ENCODE results near the gene BMP2K.
"Not testable (repeated sequence)": the region's sequence is repeated elsewhere in the genome, so short reads cannot be mapped to it uniquely, and the experiment has no call there.

The BMP2K gene

GRCh38 chr4:78787392-78788006, 11.3 kb downstream of the BMP2K start:
- no peak for DNase-seq (ENCODE audit: low read depth in 4 of 4, low spot score in 1 of 4)

- DNase-seq (ENCODE audit: low read depth in 4 of 4, low spot score in 1 of 4), result no peak
Measured at GRCh38 chr4:78788007-78788889, 12.1 kb downstream of the BMP2K start.

- DNase-seq (ENCODE audit: low read depth in 4 of 4, low spot score in 1 of 4), result not testable (repeated sequence)
Measured at GRCh38 chr4:78795594-78796416, 19.7 kb downstream of the BMP2K start.

- no peak for DNase-seq (ENCODE audit: low read depth in 4 of 4, low spot score in 1 of 4)
Measured at GRCh38 chr4:78796526-78796925, 20.4 kb downstream of the BMP2K start.

GRCh38 chr4:78797777-78798284, 21.7 kb downstream of the BMP2K start:
- DNase-seq (ENCODE audit: low read depth in 4 of 4, low spot score in 1 of 4), result no peak

GRCh38 chr4:78799551-78800495, 23.7 kb downstream of the BMP2K start:
- DNase-seq (ENCODE audit: low read depth in 4 of 4, low spot score in 1 of 4), result no peak

- DNase-seq (ENCODE audit: low read depth in 4 of 4, low spot score in 1 of 4), result no peak
Measured at GRCh38 chr4:78800965-78801364, 24.8 kb downstream of the BMP2K start.

- no peak for DNase-seq (ENCODE audit: low read depth in 4 of 4, low spot score in 1 of 4)
Measured at GRCh38 chr4:78803983-78804382, 27.8 kb downstream of the BMP2K start.

GRCh38 chr4:78806943-78807460, 30.9 kb downstream of the BMP2K start:
- no peak for DNase-seq (ENCODE audit: low read depth in 4 of 4, low spot score in 1 of 4)

GRCh38 chr4:78809295-78809694, 33.1 kb downstream of the BMP2K start:
- no peak for DNase-seq (ENCODE audit: low read depth in 4 of 4, low spot score in 1 of 4)

GRCh38 chr4:78809928-78810835, 34.0 kb downstream of the BMP2K start:
- DNase-seq (ENCODE audit: low read depth in 4 of 4, low spot score in 1 of 4), result no peak

GRCh38 chr4:78811034-78811433, 34.9 kb downstream of the BMP2K start:
- DNase-seq (ENCODE audit: low read depth in 4 of 4, low spot score in 1 of 4), result no peak

GRCh38 chr4:78818530-78819079, 42.5 kb downstream of the BMP2K start:
- DNase-seq (ENCODE audit: low read depth in 4 of 4, low spot score in 1 of 4), result no peak

- DNase-seq (ENCODE audit: low read depth in 4 of 4, low spot score in 1 of 4), result no peak
Measured at GRCh38 chr4:78824001-78824400, 47.9 kb downstream of the BMP2K start.

GRCh38 chr4:78827191-78827590, 51.0 kb downstream of the BMP2K start:
- DNase-seq (ENCODE audit: low read depth in 4 of 4, low spot score in 1 of 4), result no peak

GRCh38 chr4:78829296-78829695, 53.1 kb downstream of the BMP2K start:
- no peak for DNase-seq (ENCODE audit: low read depth in 4 of 4, low spot score in 1 of 4)

GRCh38 chr4:78839676-78840075, 63.5 kb downstream of the BMP2K start:
- not testable (repeated sequence) for DNase-seq (ENCODE audit: low read depth in 4 of 4, low spot score in 1 of 4)

- not testable (repeated sequence) for DNase-seq (ENCODE audit: low read depth in 4 of 4, low spot score in 1 of 4)
Measured at GRCh38 chr4:78840286-78840685, 64.1 kb downstream of the BMP2K start.

- no peak for DNase-seq (ENCODE audit: low read depth in 4 of 4, low spot score in 1 of 4)
Measured at GRCh38 chr4:78845472-78845871, 69.3 kb downstream of the BMP2K start.

Data from stimulated activated CD4-positive, alpha-beta T cell treated with anti-CD3 and anti-CD28 coated beads, Interleukin-1b, Interleukin-23, amount 100 ng/mL, for 24 hours (primary cell).